GM11168 (cell line): ENCODE measurements around the gene CTTNBP2NL.
"Not testable (repeated sequence)": the region's sequence is repeated elsewhere in the genome, so short reads cannot be mapped to it uniquely, and the experiment has no call there.

Source experiments
- in situ Hi-C: fragments of 300-500 bp; cut with MboI; formaldehyde crosslinking; loops from one replicate; pipeline ENCODE4 v1.12.0; 2022; ENCODE audit warnings: low sequenced_read_pairs; ENCODE audit not compliant: unreplicated experiment

The CTTNBP2NL gene

DNA sequence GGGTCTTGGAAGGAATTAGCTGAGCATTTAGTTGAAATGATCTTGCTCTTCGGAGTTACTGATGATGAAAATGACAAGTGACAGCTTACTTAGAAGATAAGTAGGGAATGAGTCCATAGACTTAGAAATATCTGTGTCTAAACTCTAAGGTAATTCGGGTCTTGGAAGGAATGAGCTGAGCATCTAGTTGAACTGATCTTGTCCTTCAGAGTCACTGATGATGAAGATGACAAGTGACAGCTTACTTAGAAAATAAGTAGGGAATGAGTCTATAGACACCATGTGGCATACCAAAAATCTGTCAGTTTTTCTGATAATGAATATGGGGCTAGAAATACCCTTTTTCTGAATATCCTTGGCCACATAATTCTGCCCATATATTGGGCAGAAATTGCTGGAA lies 14.7 kb downstream of the CTTNBP2NL start:
- in situ Hi-C loops, result no loop called here

DNA sequence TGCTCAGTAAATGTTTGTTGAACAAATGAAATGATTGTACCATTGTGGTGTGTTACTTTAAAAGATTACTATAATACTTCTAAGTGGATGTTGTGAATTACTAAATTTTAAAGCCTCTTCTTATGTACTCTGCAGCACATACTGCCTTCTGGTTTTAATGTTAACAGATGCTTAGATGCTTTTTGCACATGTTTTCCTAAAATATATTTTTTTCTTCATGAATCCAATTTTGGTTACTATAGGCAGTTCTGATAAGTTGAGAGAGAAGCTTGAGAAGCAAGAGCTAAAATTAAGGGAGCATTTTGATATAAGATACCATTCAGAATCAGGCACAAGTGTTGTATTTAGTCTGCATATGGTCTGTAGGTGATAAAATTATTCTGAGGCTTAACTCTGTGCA lies 21.3 kb downstream of the CTTNBP2NL start:
- in situ Hi-C loops, result no loop called here

DNA sequence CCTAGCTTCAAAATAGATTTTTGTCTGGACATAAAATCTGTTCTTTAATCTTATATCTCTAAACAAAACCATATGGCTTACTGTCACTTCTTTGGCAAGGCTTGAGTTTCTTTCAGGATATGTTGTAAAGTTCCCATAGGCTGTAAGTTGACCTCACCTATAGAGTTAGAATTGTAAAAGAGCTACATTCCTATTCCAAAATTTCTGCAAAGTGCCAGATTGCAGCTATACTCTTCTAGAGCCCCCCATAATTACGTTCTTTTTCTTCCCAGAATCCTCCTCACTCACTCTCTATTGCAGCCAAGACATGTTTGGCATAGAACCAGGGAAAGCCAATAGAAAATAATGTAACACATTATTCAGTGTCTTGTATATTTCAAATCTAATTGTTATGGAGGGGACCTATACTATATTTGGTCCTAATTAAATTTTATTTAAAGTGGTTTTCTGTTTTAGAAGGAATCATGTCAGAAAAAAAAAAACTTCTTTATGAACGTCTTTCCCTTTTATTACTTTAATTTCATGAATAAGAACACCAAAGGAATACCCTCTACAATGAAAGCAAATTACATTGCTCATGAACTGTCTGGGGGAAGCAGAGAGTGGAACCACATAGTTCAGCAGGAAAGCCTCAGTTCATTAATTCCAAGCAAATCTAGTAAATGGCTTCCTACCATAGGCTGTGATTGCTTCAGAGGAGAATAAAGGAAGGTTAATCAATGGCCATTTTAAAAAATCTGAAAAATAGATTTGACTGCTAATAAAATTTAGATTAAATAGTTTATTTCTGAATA lies 22.3 kb downstream of the CTTNBP2NL start:
- in situ Hi-C loops, result no loop called here

DNA sequence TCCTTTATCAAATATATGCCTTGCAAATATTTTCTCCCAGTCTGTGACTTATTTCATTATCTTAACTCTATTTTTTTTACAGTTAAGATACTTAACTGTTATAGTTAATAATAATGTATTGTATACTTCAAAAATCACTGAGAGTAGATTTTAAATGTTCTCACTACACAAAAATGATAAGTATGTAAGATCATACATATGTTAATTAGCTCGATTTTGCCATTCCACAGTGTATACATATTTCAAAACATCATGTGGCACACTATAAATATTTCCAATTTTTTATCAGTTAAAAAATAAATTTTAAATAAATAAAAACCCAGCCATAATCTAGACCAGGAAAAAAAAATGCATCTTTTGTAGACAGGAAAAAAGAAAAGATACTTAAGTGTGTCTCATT lies 27.2 kb downstream of the CTTNBP2NL start:
- in situ Hi-C loops, result no loop called here

DNA sequence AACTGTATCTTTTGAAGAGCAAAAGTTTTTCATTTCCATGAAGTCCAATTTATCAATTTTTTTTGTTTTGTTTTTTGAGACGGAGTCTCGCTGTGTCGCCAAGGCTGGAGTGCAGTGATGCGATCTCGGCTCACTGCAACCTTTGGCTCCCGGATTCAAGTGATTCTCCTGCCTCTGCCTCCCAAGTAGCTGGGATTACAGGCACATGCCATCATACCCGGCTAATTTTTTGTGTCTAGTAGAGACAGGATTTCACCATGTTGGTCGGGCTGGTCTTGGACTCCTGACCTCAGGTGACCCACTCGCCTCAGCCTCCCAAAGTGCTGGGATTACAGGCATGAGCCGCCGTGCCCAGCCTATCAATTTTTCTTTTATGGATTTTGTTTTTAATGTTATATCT lies 27.7 kb downstream of the CTTNBP2NL start:
- in situ Hi-C loops, result not testable (repeated sequence)

DNA sequence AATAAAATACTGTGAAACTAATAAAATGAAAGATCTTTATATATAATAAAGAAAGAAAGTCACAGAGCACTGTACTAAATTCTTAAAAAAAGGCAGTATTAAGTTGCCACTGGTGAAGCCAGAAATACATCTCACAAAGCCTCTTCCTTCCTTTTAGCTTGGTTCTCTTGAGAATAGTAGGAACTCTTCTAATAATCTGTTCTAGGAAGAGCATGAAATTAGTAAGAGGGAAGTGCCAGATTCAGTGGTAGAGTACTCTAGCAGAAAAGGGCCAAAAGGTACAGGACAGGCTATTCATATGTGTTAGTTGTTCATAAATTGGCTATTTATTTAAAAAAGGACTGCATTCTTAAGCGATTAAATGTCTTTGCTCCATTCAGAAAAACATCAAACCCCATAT lies 33.7 kb downstream of the CTTNBP2NL start:
- in situ Hi-C loops, result no loop called here

DNA sequence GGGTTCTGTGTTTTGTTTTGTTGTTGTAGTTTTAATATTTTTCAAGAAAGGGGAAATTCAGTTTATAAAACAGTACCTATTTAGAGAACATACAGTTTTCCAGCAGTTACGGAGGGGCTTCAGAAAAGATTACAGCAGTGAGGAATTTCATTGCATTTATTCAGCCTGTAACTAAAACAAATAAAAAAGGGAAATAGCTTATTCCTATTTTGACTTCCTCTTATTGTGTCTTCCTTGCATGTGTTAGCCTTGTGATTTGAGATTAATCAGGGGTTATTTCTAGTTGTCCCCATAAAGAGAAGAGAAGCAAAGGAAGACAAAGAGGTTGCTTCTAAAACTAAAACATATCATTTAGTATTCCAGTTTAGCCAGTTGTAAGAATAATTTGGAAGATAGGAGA lies 35.0 kb downstream of the CTTNBP2NL start:
- in situ Hi-C loops, result no loop called here

DNA sequence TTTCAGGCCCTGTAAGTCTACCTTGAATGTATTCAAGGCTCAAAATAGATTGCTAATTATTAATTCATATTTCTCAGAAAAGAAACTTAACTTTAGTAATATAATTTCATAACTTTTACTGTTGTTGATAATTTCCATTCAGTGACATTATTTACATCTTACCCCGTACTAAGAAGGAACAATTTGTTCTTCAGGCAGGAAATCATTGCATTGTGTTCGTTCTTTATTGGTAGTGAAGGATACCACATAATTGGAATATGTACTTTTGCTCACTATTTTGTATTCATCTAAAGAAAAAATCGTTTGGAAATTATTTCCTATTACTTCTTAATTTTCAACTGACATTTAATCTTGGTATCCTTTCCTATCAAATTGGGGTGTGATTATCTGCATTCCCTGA lies 39.4 kb downstream of the CTTNBP2NL start:
- in situ Hi-C loops, result no loop called here

DNA sequence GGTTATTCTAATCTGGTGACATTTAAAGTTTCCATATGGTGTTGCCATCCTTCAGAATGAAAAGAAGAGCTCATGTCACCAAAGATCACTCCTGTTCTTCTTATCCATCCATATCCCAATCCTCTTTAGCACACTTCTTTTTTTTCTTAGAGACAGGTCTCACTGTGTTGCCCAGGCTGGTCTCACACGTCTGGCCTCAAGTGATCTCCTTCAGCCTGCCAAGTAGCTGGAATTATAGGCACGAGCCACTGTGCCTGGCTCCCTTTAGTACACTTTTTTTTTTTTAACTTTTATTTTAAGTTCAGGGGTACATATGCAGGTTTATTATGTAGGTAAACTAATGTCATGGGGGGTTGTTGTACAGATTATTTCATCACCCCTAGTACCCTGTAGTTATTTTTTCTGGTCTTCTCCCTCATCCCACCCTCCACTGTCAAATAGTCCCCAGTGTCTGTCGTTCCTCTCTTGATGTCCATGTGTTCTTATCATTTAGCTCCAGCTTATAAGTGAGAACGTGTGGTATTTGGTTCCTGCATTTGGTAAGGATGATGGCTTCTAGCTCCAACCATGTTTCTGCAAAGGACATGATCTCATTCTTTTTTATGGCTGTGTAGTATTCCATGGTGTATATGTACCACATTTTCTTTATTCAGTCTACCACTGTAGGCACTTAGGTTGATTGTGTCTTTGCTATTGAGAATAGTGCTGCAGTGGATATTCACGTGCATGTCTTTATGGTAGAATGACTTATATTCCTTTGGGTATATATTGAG lies 40.6 kb downstream of the CTTNBP2NL start:
- in situ Hi-C loops, result no loop called here

DNA sequence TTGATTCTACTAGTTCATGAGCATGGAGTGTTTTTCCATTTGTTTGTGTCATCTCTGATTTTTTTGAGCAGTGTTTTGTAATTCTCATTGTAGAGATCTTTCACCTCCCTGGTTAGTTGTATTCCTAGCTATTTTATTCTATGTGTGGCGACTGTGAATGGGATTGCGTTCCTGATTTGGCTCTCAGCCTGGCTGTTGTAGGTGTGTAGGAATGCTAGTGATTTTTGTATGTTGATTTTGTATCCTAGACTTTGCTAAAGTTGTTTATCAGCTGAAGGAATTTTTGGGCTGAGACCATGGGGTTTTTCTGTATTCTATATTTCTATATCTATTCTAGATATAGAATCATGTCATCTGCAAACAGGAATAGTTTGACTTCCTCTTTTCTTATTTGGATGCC lies 42.1 kb downstream of the CTTNBP2NL start:
- in situ Hi-C loops, result not testable (repeated sequence)

DNA sequence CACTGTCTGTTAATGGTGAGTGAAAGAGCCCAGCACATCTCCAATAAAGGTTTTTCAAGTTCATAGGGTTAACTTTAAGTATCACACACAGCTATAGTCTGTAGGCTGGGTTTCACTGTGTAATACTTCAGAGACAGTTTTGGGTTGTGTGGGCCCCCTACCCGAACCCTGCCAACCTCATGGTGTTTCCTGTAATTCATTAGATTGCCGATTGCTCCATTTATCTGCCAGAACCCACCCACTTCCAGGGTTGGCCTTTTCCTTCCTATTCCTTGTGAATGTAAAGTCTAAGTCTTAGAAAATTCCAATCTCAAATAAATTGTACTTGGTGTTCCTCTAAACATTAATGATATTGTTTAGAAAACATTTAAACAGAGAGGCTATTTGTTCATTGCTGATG lies 43.6 kb downstream of the CTTNBP2NL start:
- in situ Hi-C loops, result no loop called here

DNA sequence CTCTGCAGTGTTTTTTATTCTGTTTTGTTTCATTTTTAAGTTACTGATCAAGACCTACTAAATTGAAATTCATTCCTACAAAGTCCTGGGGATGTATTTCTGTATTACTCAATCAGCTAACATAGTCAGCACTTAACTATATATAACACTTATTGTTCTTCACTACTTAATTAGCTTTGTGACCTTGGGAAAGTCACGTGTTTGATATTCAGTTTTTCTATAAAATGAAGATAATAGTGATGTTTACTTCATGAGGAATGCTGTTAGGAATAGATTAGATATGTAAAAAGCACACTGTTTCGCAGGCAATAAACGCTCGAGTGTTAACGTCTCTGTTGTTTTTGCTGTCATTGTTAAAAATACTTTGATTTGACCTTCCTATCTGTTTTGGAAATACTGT lies 44.6 kb downstream of the CTTNBP2NL start:
- in situ Hi-C loops, result no loop called here

DNA sequence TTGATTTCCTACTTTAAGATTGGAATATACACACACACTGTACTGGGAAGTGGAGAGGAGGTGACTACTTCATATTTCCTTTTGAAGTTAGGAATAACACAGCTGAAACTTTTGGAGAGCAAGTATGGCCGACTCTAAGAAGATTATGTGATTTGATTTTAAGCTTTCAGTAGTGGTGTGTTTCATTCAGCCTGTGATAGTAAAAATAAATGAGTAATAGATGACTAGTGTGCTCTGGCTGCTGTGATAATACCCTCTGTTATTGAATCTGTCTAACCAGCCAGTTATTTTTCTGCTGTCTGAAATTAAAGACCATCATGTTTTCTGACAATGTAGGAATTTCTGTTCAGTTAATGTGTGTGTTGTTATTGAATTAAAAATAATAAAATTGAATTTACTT lies 48.3 kb downstream of the CTTNBP2NL start:
- in situ Hi-C loops, result no loop called here

DNA sequence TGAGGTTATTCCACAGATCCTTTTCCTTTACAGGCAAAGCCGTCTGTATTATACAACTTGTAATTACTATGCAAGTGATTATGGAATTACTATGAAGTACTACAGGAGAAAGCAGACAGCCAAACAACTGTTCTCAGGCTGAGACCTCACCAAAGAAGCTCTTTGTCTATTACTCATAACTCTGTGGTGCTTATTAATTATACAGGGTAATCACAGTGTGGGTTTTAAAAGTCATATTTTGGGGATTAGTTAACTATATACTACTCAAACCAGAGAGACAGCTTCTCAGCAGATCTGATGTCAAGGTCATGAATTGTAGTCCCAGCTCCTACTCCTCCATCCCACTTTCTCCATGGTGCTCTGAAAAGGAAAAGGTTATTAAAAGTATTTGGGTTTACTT lies 49.6 kb downstream of the CTTNBP2NL start:
- in situ Hi-C loops, result loop anchor here (5.0 kb wide), 1 partner anchor 48 kb away; the partner anchor contains the start of gene CTTNBP2NL

DNA sequence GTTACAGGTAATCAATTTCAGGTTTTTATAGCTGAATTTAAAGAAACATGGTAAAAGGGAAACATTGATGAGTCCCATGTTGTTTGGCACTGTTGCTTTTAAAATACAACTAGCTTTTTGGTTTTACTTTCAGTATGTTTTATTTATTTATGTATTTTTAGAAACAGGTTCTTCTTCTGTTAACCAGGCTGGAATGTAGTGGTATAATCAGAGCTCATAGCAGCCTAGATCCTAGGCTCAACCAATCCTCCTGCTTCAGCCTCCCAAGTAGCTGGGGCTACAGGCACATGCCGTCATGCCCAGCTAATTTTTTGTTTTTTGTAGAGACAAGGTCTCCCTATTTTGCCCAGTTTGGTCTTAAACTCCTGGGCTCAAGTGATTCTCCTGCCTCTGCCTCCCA lies 50.4 kb downstream of the CTTNBP2NL start:
- in situ Hi-C loops, result loop anchor here (5.0 kb wide), 1 partner anchor 49 kb away; the partner anchor contains the start of gene CTTNBP2NL

DNA sequence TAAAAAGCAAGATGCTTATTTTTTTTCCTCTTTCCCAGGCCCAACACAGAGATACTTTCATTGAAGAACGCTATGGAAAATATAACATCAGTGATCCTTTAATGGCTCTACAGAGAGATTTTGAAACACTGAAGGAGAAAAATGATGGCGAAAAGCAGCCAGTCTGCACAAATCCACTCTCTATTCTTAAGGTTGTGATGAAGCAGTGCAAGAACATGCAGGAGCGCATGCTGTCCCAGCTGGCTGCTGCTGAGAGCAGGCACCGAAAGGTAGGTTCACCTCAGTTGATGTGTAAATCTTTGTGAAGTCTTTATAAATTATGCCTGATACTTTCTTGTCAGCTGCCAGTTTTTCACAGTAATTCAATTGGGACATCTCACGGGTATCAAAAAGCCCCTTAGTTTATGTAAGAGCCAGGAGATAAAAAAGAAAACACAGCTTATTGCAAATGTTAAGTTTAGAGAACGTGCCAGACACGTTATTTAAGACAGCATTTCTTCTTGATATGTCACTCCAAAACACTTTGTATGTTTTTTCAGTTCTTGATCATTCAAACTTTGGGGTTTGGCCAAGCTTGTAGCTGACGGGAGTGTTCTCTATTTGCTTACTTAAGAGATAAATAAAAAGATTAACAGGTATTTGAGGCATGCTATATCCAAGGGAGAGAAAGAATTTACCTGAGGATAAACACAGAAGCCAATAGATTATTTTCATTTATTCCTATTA lies 53.1 kb downstream of the CTTNBP2NL start:
- in situ Hi-C loops, result loop anchor here (5.0 kb wide), 1 partner anchor 52 kb away; the partner anchor contains the start of gene CTTNBP2NL

DNA sequence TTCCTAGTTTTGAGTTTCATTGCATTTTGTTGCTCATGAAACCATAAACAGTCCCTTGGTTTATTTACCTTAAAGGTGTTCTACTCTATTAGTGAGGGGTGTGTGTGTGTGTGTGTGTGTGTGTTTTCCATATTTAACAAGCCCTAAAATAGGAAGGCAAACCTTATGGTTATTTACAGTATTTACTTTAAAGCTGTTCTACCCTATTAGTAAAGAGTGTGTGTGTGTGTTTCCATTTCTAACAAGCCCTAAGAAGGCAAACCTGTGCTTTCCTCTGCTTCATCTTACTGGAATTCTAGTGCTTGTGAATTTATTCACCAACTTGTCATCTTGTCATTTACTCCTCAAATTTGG lies 53.6 kb downstream of the CTTNBP2NL start:
- in situ Hi-C loops, result loop anchor here (5.0 kb wide), 1 partner anchor 52 kb away; the partner anchor contains the start of gene CTTNBP2NL

DNA sequence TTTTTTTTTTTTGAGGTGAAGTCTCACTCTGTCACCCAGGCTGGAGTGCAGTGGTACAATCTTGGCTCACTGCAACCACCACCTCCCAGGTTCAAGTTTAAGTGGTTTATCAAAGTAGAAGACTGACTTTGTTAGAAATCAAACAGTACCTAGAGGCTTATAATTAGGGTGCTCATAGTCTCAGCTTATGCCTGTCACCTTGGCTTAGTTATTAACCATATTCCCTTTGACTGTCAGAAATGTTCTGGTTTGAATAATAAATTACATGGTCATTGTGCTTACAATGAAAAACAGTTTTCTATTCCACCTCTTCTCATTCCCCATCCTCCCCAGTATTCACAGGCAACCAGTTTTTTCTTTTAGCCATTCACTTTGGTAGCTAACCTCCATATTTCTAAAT lies 54.8 kb downstream of the CTTNBP2NL start:
- in situ Hi-C loops, result no loop called here

DNA sequence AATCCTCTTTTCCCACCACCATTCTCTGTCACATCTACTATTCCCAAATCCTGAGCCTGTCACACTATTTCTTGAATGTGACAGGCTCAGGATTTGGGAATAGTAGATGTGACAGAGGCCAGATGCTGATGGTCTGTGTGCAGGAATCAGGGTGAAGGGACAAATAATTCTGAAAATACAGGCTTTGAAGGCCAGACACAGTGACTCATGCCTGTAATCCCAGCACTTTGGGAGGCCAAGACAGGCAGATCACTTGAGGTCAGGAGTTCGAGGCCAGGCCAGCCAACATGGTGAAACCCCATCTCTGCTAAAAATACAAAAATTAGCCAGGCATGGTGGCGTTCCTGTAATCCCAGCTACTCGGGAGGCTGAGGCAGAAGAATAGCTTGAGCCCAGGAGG lies 55.3 kb downstream of the CTTNBP2NL start:
- in situ Hi-C loops, result not testable (repeated sequence)

DNA sequence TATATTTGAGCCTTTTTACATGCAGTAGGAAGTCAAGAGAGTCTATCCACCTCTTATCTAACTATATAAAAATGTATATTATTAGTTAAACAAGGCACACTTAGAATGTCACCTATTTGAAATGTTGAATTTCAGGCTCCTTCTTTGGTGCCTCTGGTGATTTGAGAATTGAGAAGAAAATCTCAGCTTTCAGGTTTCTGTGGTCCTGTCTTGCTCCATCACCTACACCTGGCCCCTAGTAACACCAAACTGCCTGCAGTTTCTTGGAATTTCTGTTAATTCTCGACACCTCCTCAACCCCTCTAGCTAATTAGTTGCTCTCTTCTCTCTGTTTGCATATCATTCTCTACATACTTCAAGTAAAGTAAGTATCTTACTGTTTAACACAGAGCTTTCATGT lies 57.9 kb downstream of the CTTNBP2NL start:
- in situ Hi-C loops, result no loop called here

DNA sequence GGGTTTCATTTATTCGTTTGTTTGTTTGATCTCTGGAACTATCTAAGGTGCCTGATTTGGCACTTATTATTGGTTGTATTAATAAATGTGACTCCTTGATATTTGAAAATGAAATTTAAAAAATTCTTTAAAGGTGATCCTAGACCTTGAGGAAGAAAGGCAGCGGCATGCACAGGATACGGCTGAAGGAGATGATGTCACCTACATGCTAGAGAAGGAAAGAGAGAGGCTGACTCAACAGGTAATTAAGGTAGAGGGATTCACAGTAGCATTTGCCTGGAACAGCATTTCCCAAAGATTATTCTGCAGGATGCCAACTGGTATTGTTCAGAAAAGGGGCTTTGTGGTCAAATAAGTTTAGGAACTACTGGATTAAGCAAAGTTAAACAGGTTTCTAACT lies 58.3 kb downstream of the CTTNBP2NL start:
- in situ Hi-C loops, result no loop called here
